NCI-H226 (cell line): ENCODE measurements around the gene KIAA1191.
"Not testable (repeated sequence)": the region's sequence is repeated elsewhere in the genome, so short reads cannot be mapped to it uniquely, and the experiment has no call there.

Experiments used
- DNase-seq: peaks from one replicate; pipeline ENCODE4 v3.0.0-alpha.2; 2015

The KIAA1191 gene

DNA sequence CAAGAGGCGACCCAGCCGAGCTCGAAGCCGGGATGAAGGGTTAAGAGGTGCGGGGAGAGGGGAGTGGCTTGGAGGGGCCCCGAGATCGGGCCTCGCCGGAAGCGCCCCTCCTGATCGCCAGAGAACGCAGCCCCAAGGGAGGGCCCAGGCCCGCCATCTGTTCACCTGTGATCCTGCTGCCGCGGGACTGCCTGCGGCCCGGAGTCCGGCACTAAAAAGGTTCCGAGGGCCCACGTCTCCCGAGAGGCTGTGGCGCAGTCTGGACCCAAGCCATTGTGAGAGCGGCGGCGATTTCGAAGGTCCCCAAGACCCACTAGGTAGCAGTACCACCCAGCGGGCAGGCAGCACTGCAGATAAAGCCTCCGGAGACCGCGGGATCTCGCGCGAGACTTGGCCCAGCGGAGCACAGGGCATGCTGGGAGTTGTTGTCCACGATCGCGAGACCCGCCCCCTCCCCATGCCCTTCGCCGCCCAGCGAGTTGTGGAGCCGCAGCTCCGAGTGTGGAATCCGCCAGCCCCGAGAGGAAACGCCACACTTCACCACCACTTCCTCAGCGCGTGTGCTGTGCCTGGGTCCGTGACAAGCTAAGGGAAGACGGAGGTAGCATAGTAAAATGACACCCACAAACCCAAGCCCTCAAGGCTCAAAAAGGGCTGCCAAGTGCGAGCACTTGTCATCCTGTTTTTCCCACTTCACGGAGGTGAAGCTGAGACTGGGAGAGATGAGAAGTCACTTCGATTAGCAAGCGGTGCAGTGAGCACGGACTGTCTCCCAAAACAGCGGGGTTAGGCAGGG is at the start of gene KIAA1191:
Gene KIAA1191, minus strand, starts transcription at position 328 of the 796 bp plus-strand sequence. CDS start 2,256 bp downstream, outside the sequence.
- peak; percentile 86 for DNase-seq

- DNase-seq: no peak
These were observed 49.1 kb upstream of the KIAA1191 start for GRCh38 chr5:176410486-176411180.

GRCh38 chr5:176409765-176410164 is 48.2 kb upstream of the KIAA1191 start:
- no peak for DNase-seq

DNA sequence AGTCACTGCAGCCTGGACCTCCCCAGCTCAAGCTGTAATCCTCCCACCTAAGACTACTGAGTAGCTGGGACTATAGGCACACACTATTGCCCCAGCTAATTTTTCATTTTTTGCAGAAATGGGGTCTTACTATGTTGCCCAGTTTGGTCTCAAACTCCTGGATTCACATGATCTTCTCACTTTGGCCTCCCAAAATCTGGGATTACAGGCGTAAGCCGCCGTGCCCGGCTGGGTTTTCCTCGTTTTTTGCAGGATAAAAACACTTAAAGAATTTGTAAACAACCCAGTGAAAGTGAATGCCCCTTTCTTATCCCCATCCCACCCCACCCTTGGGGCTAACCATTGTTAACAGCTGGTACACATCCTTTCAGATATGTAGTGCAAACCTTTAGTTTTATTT is 47.0 kb upstream of the KIAA1191 start:
- DNase-seq: no peak

DNA sequence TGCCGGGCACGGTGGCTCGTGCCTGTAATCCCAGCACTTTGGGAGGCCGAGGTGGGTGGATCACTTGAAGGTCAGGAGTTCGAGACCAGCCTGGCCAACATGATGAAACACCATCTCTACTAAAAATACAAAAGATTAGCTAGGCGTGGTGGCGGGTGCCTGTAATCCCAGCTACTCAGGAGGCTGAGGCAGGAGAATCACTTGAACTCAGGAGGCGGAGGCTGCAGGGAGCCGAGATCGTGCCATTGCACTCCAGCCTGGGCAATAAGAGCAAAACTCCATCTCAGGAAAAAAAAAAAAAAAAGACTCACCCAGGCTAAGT is 46.6 kb upstream of the KIAA1191 start:
- DNase-seq: not testable (repeated sequence)

DNA sequence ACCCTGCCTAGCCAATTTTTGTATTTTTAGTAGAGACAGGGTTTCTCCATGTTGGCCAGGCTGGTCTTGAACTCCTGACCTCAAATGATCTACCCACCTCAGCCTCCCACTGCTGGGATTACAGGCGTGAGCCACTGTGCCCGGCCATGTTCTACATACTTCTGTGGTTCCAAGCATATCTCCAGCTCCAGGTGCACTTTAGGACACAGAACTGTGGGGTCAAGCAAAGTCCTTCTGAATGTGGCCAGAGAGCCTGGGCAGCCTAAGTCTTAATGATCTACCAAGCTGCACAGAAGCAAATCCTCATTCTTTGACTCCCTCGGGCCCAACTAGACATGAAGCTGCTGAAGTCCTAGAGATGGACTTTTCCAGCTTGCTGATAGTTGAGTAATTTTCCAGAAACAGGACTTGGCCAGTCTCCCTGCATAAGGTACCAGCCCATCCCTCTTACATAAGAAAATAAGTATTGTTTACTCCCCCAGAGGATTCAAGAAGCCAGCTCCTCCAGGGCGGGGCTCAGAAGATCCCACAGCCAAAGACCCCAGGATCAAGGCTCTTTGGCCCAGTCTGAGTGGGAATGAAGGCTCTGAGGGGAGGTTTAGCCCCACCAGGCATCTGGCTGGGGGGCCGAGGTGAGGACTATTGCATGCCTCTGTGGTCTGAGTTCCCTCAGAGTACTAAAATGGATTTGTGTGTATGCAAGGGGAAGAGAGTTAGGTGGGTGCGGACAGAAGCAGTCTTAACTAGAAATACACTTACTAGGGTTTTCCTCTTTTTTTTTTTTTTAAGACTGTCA is 46.1 kb upstream of the KIAA1191 start:
- no peak for DNase-seq

- no peak for DNase-seq
These were observed 45.0 kb upstream of the KIAA1191 start for GRCh38 chr5:176406436-176407052.

DNA sequence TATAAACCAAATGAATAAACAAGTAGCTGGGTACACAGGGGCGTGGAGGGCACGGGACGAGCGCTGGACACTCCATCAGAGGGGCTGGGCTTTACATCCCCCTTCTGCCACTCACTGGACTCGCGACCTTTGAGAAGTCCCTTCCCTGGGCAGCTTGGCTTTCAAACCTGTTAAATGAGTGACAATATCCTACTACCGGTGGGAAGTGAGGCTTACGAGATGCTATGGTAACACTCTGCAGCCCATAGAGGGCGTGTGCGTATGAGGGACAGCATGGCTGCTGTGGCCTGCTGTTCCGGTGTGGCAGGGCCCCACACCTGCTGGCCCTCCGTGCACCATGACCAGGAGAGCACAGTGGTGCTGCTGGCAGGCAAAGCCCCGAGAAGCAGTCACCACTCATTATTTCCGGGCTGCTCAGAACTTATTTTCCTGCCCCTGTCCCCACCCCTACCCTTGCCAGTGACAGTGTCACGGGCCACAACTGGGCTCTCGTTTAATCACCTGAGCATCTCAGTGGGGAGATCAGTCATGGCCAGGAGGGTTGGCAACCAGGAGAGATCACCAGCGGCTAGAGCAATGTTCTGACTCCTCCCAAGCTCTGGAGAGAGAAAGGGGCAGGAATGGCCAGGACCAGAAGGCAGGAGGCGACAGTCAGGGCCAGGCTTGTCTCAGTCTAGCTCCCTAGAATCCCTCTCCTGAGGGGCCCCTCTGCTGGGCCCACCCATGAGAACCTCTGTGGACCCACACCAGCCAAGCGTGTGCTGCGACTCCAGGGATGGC is 44.3 kb upstream of the KIAA1191 start:
- DNase-seq: no peak

GRCh38 chr5:176401281-176402205 is 40.0 kb upstream of the KIAA1191 start:
- DNase-seq: no peak

DNA sequence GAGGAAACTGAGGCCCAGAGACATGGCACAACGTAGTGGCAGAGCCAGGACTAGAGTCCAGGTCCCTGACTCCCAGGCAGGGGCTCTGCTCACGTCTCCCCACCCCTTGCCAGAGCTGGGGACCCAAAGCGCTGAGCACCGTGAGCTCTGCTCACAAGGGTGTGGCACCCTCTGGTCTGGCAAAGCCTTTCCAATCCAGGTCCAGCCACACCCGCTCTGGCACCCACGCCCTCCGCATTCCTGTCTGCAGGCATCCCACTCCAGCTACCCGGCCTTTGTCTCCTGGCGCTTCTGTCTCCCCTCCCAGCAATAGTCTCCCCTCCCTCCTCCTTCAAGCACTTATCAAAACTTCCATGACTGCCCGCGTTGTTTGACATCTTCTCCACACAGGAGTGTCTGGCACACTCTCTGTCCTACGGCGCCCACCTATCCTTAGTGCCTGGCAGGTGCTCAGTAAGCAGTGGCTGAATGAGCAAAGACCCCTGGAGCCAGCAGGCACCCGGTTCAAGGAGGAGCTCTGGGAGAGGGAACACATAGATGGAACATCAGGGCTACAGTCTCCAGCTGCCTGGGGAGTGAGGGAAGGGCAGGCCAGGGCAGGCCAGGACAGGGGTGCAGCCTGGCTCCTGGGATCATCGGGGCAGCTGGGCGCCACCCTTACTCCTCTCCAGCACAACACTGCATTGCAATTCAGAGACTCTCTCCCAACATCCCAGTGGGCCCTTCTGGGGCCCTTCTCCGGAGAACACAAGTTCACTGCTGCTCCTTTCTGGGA is 39.0 kb upstream of the KIAA1191 start:
- DNase-seq: peak; percentile 50

GRCh38 chr5:176397736-176398420 is 36.3 kb upstream of the KIAA1191 start:
- DNase-seq: no peak

DNA sequence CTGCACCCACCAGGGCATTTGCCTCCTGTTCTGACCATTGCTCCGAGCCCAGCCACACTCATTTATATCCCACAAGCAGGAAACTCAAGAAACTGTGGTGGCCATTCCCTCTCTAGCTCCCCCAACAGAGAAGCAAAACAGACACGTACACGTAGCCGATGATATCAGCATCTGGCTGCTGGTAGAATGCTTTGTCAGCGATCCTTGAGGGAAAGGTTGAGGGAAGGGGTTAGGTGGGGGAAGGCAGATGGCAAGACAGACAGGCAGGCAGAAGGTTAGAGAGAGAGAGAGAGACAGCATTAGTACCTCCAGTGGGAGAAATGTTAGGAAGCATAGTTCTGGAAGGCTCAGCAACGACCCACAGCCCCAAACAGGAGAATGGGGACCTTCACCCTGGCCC is 34.8 kb upstream of the KIAA1191 start:
- no peak for DNase-seq

- no peak for DNase-seq
These were observed 33.5 kb upstream of the KIAA1191 start for GRCh38 chr5:176394881-176395675.

GRCh38 chr5:176394096-176394495 is 32.5 kb upstream of the KIAA1191 start:
- no peak for DNase-seq

DNA sequence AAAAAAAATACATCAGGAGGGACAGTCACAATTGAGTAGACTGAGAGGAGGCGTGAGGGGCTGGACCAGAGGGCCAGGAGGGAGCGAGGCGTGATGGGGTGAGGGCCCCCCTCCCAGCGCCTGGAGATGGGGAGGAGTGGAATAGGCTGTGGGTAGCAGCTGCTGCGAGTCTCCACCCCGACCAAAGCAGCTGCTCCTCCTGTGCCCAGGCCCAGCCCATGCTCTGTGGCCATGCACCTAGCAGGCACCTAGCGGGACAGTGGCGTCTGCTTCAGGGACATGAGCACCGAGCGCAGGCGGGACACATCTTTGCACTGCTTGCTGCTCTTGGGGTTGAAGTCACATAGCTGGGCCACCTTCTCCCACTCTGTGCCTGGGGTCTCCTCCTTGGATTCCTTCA is 31.0 kb upstream of the KIAA1191 start:
- DNase-seq: no peak

DNA sequence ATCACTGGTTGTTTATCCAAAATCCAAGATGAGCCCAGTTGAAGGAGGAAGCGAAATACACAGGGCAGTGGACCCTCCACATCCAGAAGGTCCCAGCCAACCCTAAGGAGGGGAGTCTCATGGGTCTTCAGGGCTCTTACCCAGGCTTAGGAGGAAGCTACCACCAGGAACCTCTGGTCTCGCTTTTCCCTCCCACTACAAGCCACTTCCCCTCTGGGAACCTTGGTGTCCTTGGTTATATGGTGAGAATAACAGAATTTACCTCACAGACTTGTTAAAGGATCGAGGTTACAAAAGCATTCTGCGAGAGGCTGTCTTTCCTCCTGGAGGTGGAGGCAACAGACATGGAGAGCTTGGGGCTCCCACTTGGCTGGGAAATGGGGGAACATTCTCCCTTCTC is 30.4 kb upstream of the KIAA1191 start:
- DNase-seq: no peak

DNA sequence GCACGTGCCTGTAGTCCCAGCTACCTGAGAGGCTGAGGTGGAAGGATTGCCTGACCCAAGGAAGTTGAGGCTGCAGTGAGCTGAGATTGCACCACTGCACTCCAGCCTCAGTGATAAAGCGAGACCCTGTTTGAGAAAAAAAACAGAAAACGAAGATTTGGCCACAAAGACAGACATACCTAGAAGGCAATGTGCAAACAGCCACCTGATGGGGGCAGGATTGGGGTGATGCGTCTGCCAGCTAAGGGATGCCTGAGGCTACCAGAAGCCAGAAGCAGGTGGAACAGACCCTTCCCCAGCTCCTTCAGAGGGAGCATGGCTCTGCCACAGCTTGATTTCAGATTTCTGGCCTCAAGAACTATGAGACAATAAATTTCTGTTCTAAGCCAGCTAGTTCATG is 29.9 kb upstream of the KIAA1191 start:
- DNase-seq: no peak

DNA sequence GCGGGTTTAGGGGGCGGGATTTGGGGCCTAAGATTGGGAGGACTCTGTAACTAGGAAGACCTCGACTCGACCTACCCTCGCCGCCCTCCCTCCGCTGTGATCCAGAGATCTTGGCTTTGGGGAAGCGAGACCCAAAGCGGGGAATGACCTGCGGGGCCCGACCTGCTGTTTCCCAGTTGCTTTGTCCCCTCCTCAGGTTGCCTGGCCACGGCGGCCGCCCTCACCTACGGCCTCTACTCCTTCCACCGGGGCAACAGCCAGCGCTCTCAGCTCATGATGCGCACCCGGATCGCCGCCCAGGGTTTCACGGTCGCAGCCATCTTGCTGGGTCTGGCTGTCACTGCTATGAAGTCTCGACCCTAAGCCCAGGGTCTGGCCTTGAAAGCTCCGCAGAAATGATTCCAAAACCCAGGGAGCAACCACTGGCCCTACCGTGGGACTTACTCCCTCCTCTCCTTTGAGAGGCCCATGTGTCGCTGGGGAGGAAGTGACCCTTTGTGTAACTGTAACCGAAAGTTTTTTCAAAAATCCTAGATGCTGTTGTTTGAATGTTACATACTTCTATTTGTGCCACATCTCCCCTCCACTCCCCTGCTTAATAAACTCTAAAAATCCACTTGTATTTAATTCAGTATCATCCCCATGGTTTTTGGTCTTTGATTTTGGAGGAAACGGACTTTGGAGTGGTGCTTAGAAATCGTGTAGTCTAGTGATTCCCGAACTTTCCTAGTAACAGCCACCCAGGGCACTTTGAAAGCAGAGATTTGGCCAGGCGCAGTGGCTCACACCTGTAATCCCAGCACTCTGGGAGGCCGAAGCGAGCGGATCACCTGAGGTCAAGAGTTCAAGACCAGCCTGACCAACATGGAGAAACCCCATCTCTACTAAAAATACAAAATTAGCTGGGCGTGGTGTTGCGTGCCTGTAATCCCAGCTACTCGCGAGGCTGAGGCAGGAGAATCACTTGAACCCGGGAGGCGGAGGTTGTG is 27.9 kb upstream of the KIAA1191 start:
- no peak for DNase-seq
